Fibroblast of lung (primary cell): ENCODE measurements around the gene GMPPB.

Experiments
- CTCF ChIP-seq, 2 donors: IDR thresholded peaks in 1 of 2; conservative IDR thresholded peaks in 1 of 2; 1 replicate in 1 of 2; 2 replicates in 1 of 2; pipeline ENCODE4 v1.5.1; 2011 to 2012; ENCODE audit warnings: low read length in 2 of 2, control low read depth in 1 of 2, inconsistent platforms in 1 of 2, low read depth in 1 of 2, mild to moderate bottlenecking in 1 of 2
- EZH2 ChIP-seq: IDR thresholded peaks from 2 replicates; pipeline ENCODE4 v1.5.1; 2012; ENCODE audit warnings: low read length, control low read depth, mild to moderate bottlenecking; ENCODE audit errors: missing control alignments

- TF ChIP-seq CTCF (conservative IDR thresholded peaks at IDR 0.05 in 1 of 2, IDR thresholded peaks at IDR 0.05 in 1 of 2; ENCODE audit: low read depth in 1 of 2, low read length in 2 of 2), result no peak
- no peak for TF ChIP-seq EZH2
Observed at GRCh38 chr3:49703956-49704355, 19.8 kb downstream of the GMPPB start.
